IPS-15b (cell line): ENCODE measurements around the gene LAPTM5.

Source experiments
- H3K27me3 ChIP-seq: one replicate; pipeline ENCODE4 v1.6.1; 2013; ENCODE audit warnings: low read length; ENCODE audit not compliant: control insufficient read depth, insufficient read depth
- H3K36me3 ChIP-seq: one replicate; pipeline ENCODE4 v1.6.1; 2013; ENCODE audit warnings: low read length; ENCODE audit not compliant: control insufficient read depth, insufficient read depth
- H3K4me1 ChIP-seq: one replicate; pipeline ENCODE4 v1.6.1; 2013; ENCODE audit warnings: mild to moderate bottlenecking, low read length; ENCODE audit not compliant: control insufficient read depth, insufficient read depth
- H3K4me3 ChIP-seq: one replicate; pipeline ENCODE4 v1.5.1; 2013; ENCODE audit warnings: low read depth, low read length
- H3K9ac ChIP-seq: one replicate; pipeline ENCODE4 v1.6.1; 2013; ENCODE audit warnings: low read depth, mild to moderate bottlenecking, low read length
- H3K9me3 ChIP-seq: one replicate; pipeline ENCODE4 v1.6.1; 2013; ENCODE audit warnings: mild to moderate bottlenecking, low read length; ENCODE audit not compliant: control insufficient read depth, insufficient read depth

The LAPTM5 gene

GRCh38 chr1:30741239-30741894, 16.2 kb downstream of the LAPTM5 start:
- H3K4me3 ChIP-seq = no peak overlapping the region
- no peaks in the 10 kb centered on the region for H3K9me3 ChIP-seq
- no peaks in the 10 kb centered on the region for H3K4me1 ChIP-seq
- H3K9ac ChIP-seq = no peak overlapping the region
- H3K36me3 ChIP-seq = no peaks in the 10 kb centered on the region
- H3K27me3 ChIP-seq = no peaks in the 10 kb centered on the region

DNA sequence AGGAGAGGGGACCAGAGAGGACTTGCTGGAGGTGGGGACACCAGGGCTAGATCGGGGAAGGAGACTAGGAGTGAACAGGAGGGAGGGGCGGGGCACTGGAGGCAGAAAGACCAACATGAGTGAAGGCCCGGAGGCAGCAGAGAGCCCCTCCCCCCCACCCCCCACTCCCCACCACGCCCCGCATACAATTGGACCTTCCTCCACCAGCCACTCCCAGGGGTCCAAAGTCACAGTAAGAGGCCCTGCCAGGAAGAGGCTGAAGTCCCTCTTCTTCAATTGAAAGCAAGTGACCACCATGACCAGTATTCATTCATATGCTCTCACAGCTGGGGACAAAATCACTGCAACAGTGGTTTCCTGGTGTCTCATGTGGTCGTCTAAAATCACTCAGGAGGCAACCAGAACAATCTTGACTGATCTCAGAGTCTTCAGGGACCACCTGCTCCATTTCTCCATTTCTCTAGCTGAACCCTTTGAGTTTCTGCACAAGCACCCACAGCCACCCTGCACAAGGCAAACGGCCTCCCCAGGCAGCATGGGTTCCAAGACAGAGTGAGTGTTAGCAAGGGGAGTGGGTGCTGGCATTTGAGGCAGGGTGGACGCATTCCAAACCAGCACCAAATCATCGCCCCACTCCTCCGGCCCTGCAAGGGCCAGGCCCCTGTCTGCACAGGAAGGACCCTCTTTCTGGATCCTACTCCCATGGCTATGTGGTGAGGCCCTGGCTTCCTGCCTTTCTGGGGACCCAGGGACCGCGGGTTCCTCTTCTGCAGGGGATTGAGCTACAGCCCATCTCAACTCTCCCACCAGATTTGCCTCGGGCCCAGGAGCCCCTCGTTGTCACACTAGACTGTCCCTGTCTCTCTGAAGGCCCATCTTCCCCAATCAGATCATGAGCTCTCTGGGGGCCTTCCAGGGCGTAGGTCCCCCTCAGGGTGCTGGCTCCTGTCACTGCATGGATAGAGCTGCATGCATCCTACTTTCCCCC, 17.0 kb downstream of the LAPTM5 start:
- no peaks in the 10 kb centered on the region for H3K4me1 ChIP-seq
- H3K4me3 ChIP-seq = no peak overlapping the region
- H3K27me3 ChIP-seq = no peaks in the 10 kb centered on the region
- H3K9ac ChIP-seq = no peak overlapping the region
- H3K36me3 ChIP-seq = no peaks in the 10 kb centered on the region
- no peaks in the 10 kb centered on the region for H3K9me3 ChIP-seq

DNA sequence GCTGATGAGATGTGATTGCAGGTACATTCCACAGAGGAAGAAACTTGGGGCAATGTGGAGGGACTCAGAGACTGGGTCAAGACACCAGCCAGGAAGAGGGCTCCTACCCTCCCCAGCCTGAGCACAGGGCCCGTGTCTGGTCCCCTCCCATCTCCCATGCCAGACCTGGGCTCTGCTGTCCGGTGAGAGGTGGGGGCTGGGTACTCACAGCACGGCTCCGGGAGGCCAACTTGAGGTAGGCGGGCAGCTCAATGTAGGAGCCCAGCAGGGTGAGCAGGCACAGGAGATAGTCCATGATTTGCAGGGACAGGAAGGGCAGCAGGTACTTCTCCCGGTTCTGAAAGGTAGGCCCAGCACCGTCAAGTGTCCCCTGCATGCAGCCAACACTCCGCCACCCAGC, 18.0 kb downstream of the LAPTM5 start:
- Histone ChIP-seq H3K9ac (no peak overlapping the region), H3K27me3 (no peaks in the 10 kb centered on the region), H3K4me3 (no peak overlapping the region), H3K36me3 (no peaks in the 10 kb centered on the region), H3K9me3 (no peaks in the 10 kb centered on the region), H3K4me1 (no peaks in the 10 kb centered on the region)

DNA sequence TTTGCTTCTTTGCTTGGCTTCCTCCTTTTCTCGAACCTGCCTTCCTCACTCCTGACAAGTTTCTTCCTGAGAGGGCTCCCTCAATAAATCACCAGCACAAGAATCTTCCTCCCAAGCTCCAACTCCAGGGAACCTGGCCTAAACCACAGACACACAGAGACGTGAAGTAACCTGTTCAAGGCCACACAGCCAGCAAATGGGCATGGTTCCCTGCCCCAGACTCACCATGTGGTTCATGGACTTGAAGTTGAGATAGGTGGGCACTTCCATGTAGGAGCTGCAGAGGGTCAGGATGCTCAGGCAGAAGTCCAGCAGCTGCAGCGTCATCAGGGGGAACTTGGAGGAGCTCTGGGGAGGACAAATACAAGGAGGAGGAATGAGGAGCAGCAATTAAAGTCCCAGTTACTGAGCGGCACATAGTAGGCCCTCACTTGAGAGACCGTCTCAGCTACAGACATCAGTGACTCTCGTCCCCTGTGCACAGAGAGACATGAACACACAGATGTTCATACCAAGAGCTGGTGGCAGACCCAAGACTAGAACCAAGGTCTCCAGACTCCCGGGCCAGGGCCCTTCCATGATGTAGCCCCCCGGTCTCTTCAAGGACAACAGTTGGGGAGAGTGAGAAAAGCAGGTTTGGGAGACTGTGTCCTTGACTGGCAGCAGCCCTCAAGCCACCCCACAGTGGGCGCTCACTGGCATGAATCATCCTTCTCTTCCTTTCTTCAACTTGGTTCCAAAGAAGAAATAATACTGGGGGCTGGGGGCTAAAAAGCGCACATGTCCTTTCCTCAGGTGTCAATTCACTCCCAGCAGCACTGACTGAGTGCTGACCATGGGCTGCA, 18.6 kb downstream of the LAPTM5 start:
- H3K9ac ChIP-seq = no peak overlapping the region
- no peaks in the 10 kb centered on the region for H3K27me3 ChIP-seq
- no peak overlapping the region for H3K4me3 ChIP-seq
- H3K36me3 ChIP-seq = no peaks in the 10 kb centered on the region
- H3K4me1 ChIP-seq = no peaks in the 10 kb centered on the region
- H3K9me3 ChIP-seq = no peaks in the 10 kb centered on the region

DNA sequence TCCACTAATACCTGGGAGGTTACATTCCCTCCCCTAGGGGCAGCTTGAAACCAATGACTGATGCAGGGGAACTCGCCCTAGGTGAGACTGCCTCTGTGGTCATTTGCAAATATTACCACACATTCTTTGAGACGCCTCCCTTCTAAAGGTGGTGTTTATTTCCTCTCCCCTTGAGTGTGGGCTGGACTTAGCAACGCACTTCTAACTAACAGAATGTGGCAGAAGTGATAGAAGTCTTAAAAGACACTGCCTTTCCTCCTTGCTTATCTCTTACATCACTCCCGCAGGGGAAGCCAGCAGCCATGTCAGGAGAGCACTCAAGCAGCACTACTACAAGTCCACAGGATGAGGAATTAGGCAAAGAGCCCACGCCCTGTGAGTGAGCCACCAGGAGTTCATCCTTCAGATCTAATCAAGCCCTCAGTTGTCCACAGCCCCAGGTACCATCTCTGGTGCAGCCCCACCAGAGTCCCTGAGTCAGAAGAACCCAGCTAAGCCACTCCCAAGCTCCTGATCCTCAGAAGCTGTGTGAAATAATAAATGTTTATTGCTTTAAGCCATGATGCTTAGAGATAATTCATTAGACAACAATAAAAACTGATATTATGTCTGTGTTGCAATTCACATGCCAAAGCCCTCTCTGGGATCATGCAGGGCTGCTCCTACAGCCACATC, 19.4 kb downstream of the LAPTM5 start:
- Histone ChIP-seq H3K4me1 (no peaks in the 10 kb centered on the region), H3K9me3 (no peaks in the 10 kb centered on the region), H3K27me3 (no peaks in the 10 kb centered on the region), H3K36me3 (no peaks in the 10 kb centered on the region), H3K9ac (no peak overlapping the region), H3K4me3 (no peak overlapping the region)

- H3K9me3 ChIP-seq = no peaks in the 10 kb centered on the region
- H3K27me3 ChIP-seq = no peaks in the 10 kb centered on the region
- no peaks in the 10 kb centered on the region for H3K4me1 ChIP-seq
- no peak overlapping the region for H3K9ac ChIP-seq
- no peaks in the 10 kb centered on the region for H3K36me3 ChIP-seq
- no peak overlapping the region for H3K4me3 ChIP-seq
These were observed 20.1 kb downstream of the LAPTM5 start for GRCh38 chr1:30737357-30738039.

DNA sequence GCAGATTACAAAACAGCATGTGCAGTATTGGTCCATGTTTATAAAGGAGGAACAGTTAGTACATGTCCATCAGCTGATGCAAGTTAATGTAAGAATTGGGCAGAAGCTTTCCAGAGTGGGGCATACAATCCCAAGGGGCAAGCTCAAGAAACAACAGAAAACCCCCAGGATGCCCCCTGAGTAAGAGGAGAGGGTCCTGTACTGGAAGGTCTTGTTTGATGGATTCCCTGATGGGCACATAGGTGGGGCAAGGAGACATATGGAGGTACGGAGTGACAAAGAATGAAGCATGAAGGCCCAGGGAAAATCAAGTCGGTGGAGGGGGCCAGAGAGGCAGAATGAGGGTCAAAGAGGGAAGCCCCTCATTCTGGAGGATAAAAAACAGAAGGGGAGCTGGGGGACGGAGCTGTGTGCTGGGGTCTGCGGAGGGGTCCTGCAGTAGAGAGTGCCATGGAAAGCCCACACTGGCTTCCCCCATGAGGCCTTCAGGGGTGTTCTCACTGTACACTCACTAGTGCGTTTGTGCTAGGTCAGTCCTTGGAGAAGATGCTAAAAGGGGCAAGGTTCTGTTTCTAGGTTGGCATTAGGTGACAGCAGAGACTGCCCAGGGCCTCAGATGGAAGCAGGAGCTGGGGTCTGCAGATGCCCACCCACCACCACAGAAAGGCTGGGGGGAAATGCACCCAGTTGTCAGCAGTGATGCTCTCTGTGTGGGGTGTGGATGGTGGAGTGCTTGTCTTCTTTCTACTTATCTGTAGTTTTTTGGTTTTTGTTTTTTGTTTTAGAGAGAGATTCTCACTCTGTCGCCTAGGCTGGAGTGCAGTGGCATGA, 21.7 kb downstream of the LAPTM5 start:
- Histone ChIP-seq H3K9me3 (no peaks in the 10 kb centered on the region), H3K4me3 (no peak overlapping the region), H3K27me3 (no peaks in the 10 kb centered on the region), H3K4me1 (no peaks in the 10 kb centered on the region), H3K36me3 (no peaks in the 10 kb centered on the region), H3K9ac (no peak overlapping the region)

- Histone ChIP-seq H3K9me3 (no peaks in the 10 kb centered on the region), H3K9ac (no peak overlapping the region), H3K4me1 (no peaks in the 10 kb centered on the region), H3K27me3 (no peaks in the 10 kb centered on the region), H3K36me3 (no peaks in the 10 kb centered on the region), H3K4me3 (no peak overlapping the region)
These were observed 22.4 kb downstream of the LAPTM5 start for GRCh38 chr1:30735124-30735523.

GRCh38 chr1:30734580-30734979, 23.0 kb downstream of the LAPTM5 start:
- Histone ChIP-seq H3K4me3 (no peak overlapping the region), H3K9ac (no peak overlapping the region), H3K9me3 (no peaks in the 10 kb centered on the region), H3K27me3 (no peaks in the 10 kb centered on the region), H3K4me1 (no peaks in the 10 kb centered on the region), H3K36me3 (no peaks in the 10 kb centered on the region)

DNA sequence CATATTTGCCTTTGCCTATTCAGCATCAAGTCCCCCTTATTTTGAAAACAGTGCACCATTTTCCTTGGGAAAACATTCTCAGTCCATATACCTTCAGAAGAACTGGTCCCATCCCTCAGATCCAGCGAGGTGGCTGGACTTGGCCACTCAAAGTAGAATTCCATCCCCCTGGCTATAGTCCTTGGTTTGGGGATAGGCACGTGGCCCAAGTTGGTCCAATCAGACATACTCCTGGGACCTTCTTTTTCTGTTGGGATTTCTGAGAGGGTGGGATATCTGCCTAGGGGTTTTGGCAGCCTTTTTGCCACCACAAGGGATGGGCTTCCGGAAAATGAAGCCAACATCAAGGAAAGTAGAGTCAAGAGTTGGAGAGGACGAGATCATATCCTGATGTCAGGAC, 23.5 kb downstream of the LAPTM5 start:
- Histone ChIP-seq H3K27me3 (no peaks in the 10 kb centered on the region), H3K36me3 (no peaks in the 10 kb centered on the region), H3K4me1 (no peaks in the 10 kb centered on the region), H3K4me3 (no peak overlapping the region), H3K9ac (no peak overlapping the region), H3K9me3 (no peaks in the 10 kb centered on the region)
